KOPT-K1 (cell line): ENCODE measurements around the gene NRG3.

ENCODE experiments used
- H3K27ac ChIP-seq: fragments of 200-600 bp; sonication (generic); 2 replicates; pipeline ENCODE4 v1.5.1; 2016; ENCODE audit warnings: antibody characterized with exemption, mild to moderate bottlenecking, low read depth, low read length; ENCODE audit not compliant: poor library complexity, severe bottlenecking
- H3K36me3 ChIP-seq: fragments of 200-600 bp; sonication (generic); 2 replicates; pipeline ENCODE4 v1.5.1; 2017; ENCODE audit warnings: antibody characterized with exemption, mild to moderate bottlenecking, low read length, moderate library complexity; ENCODE audit not compliant: insufficient read depth
- H3K9me3 ChIP-seq: fragments of 200-600 bp; sonication (generic); 2 replicates; pipeline ENCODE4 v1.5.1; 2017; ENCODE audit warnings: antibody characterized with exemption, low read length, mild to moderate bottlenecking; ENCODE audit not compliant: insufficient read depth, poor library complexity, severe bottlenecking

Gene NRG3

GRCh38 chr10:82221601-82222149, 346.7 kb downstream of the NRG3 start:
- Histone ChIP-seq H3K36me3 (no peaks in the 10 kb centered on the region), H3K9me3 (no peaks in the 10 kb centered on the region), H3K27ac (no peak overlapping the region)

GRCh38 chr10:82228701-82229100, 353.7 kb downstream of the NRG3 start:
- no peak overlapping the region for H3K27ac ChIP-seq
- H3K36me3 ChIP-seq = no peaks in the 10 kb centered on the region
- H3K9me3 ChIP-seq = no peaks in the 10 kb centered on the region

DNA sequence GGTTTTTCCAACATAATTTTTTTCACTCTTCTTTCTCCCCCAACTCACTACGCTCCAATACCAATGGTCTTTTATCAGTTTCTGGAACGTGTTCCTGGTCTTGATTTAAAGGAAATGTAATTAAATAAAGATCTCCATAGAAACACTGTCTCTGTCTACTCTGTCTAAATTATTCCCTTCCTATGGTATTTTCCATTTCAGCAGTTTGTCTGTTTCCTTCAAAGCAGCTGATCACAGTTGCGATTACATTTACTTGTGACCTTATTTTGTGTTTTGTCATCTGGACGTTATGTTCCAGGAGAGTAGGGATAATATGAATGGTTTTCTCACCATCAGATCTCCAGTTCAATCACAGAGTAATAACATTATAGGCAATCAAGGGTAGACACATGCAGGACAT, 359.2 kb downstream of the NRG3 start:
- Histone ChIP-seq H3K9me3 (no peaks in the 10 kb centered on the region), H3K36me3 (no peaks in the 10 kb centered on the region), H3K27ac (no peak overlapping the region)

GRCh38 chr10:82236084-82236731, 361.2 kb downstream of the NRG3 start:
- no peaks in the 10 kb centered on the region for H3K36me3 ChIP-seq
- H3K27ac ChIP-seq = no peak overlapping the region

DNA sequence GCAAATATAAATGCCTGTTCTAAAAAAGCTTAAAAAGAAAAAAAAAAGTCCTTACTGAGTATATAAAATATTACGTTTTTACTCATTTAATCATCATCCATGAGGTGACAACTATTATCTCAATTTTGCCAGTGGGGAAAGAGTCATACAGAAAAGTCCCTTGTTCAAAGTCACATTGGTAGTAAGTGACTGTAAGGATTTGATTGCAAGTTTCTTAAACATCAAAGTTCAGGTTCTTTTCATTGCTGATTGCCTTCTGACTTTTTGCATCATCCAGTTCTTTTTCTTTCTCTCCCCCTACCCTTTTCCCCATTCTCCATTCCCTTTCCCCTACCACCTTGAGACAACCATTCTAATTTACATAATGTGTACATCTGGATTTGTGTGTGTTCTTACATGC, 363.3 kb downstream of the NRG3 start:
- no peak overlapping the region for H3K27ac ChIP-seq
- no peaks in the 10 kb centered on the region for H3K9me3 ChIP-seq
- H3K36me3 ChIP-seq = no peaks in the 10 kb centered on the region

More at GRCh38 chr10:82236084-82236731, 361.2 kb downstream of the NRG3 start:
- no peaks in the 10 kb centered on the region for H3K9me3 ChIP-seq

- no peaks in the 10 kb centered on the region for H3K9me3 ChIP-seq
- H3K36me3 ChIP-seq = no peaks in the 10 kb centered on the region
- no peak overlapping the region for H3K27ac ChIP-seq
These were observed 365.4 kb downstream of the NRG3 start for GRCh38 chr10:82240408-82240807.

- Histone ChIP-seq H3K27ac (no peak overlapping the region), H3K36me3 (no peaks in the 10 kb centered on the region), H3K9me3 (no peaks in the 10 kb centered on the region)
These were observed 367.8 kb downstream of the NRG3 start for GRCh38 chr10:82242778-82243177.

GRCh38 chr10:82245157-82245556, 370.2 kb downstream of the NRG3 start:
- H3K9me3 ChIP-seq = no peaks in the 10 kb centered on the region
- H3K36me3 ChIP-seq = no peaks in the 10 kb centered on the region
- H3K27ac ChIP-seq = no peak overlapping the region

DNA sequence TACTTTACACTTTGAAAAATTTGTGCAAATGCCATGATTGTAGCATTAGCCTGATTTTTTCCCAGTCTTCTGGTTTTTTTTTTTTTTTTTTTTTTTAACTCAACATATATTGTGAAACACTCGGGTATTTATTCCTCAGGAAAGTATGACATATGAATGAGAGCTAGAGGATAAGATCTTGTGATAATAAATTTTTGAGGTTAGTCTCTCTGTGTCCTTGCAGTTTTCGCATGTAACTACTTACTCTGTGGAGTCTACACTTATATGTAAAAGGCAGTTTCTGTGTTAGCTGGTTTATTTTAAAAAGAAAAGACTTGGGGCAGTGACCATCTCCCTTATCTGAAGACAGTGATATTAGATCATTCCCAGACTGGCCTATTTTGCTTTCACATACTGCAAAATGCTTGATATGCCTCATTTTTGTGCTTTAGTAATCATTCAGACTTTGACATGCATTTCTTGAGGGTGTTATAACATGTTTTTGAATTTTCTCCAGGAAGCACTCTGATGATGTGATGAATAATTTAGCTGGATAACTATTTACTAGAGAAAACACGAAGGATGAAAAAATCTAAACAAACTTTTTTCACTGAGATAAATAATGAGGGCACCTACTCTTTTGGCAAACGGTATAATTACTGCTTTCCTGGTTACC, 371.0 kb downstream of the NRG3 start:
- H3K36me3 ChIP-seq = no peaks in the 10 kb centered on the region
- H3K27ac ChIP-seq = no peak overlapping the region
- no peaks in the 10 kb centered on the region for H3K9me3 ChIP-seq

DNA sequence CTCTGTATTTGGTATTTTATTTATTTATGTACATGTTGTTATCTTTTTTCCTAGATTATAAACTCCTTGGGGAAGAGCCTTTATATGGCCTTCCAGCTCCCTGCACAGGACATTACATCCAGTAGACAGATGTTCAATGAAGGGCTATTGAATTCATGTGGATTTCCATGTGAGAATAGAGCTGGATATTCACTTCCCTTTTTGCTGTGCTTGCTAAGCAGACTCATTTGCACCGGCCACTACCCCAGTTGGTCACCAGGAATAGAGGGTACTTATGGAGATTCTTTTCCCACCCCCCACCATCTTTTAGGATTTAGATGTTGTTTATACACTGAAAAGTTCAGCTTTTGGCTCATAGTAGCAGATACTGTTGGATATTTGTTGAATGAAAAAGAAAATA, 374.1 kb downstream of the NRG3 start:
- Histone ChIP-seq H3K9me3 (no peaks in the 10 kb centered on the region), H3K36me3 (no peaks in the 10 kb centered on the region), H3K27ac (no peak overlapping the region)

GRCh38 chr10:82251222-82251906, 376.4 kb downstream of the NRG3 start:
- Histone ChIP-seq H3K36me3 (no peaks in the 10 kb centered on the region), H3K9me3 (no peaks in the 10 kb centered on the region), H3K27ac (no peak overlapping the region)

- Histone ChIP-seq H3K9me3 (no peaks in the 10 kb centered on the region), H3K27ac (no peak overlapping the region), H3K36me3 (no peaks in the 10 kb centered on the region)
These were observed 377.1 kb downstream of the NRG3 start for GRCh38 chr10:82252081-82252480.

DNA sequence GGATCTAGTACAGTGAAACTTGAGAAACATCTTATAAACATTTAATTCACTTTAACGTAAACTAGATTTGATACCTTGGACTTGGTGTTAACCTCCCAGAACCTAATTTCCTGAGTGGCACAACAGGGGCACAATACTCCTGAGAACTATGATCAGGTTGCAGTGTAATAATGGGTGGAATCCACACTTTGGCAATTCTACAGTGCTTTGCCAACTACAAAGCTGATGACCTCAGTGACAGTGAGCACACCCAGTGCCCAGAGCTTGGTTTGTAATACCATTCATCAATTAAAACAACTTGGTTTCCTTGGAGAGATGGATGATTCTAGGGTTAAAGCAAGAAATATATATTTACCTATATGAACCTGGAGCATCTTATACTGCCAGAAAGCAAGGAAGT, 379.2 kb downstream of the NRG3 start:
- Histone ChIP-seq H3K9me3 (no peaks in the 10 kb centered on the region), H3K36me3 (no peaks in the 10 kb centered on the region), H3K27ac (no peak overlapping the region)

DNA sequence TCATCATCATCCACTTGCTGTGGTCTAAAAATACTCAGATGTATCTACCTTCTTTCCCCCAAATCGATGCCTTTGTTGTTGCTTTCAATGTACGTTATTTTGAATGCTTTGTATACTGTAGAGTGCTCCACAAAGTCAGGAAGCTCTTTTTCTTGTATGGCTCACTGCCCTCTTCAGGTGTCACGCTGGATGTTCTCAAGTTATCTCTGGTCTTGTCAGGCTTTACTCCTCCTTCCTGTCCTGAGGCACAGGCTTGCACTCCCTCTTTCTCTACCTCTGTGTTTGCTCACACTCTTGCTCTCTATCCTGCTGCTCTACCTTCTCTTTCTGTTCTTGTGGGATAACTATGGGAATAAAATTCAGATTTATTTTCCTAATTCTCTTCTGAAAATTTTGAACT, 381.3 kb downstream of the NRG3 start:
- Histone ChIP-seq H3K27ac (no peak overlapping the region), H3K36me3 (no peaks in the 10 kb centered on the region), H3K9me3 (no peaks in the 10 kb centered on the region)

DNA sequence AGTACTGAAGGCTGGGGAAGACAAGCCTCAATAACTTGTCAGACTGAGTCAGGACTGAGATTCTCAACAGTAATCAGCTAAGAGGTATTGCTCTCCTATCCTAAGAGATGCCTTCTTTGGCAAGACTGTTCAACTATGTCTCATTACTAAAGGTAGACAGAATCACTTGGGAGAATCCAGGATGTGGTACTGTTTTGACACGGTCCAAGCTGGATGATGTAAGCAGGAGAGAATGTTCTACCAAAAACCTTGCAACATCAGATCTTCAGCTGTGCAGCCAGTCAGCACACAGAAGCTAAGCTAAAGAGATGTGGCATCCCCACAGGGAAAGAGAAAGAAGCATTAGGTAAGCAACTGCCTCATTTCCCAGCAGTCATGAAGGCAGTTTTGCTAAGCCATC, 391.4 kb downstream of the NRG3 start:
- H3K36me3 ChIP-seq = no peaks in the 10 kb centered on the region
- no peak overlapping the region for H3K27ac ChIP-seq
- H3K9me3 ChIP-seq = no peaks in the 10 kb centered on the region
